ENCODE measurements around the gene OSMR. TPM values are rescaled to one million over a fixed set of nuclear protein-coding genes. Genes with fewer than 3 reads are reported as not detected.
"Not testable (repeated sequence)": the region's sequence is repeated elsewhere in the genome, so short reads cannot be mapped to it uniquely, and the experiment has no call there.

Gene OSMR
- total RNA-seq, 1 experiment from 2014 or later = 31.6 TPM

- Histone ChIP-seq H3K4me3 (ENCODE audit: low read depth, low read length, poor library complexity, severe bottlenecking) (no peak overlapping the region), H3K36me3 (ENCODE audit: insufficient read depth, low read length, poor library complexity, severe bottlenecking) (no peaks in the 10 kb centered on the region), H3K27ac (ENCODE audit: low read depth, low read length, poor library complexity, severe bottlenecking) (no peak overlapping the region), H3K9me3 (ENCODE audit: low read depth, low read length, poor library complexity, severe bottlenecking) (peaks cover 13% of the 10 kb centered on the region), H3K4me1 (ENCODE audit: insufficient read depth, low read length, poor library complexity, severe bottlenecking) (peaks cover 6% of the 10 kb centered on the region), H3K27me3 (replicated peaks; ENCODE audit: insufficient read depth, low read depth, low read length, poor library complexity) (no peaks in the 10 kb centered on the region)
- ChIA-PET CTCF (no interaction called here), POLR2A (ENCODE audit: low non-redundant PET) (no interaction called here)
- DNase-seq (ENCODE audit: low spot score) = no peak
- intact Hi-C loops (cut with micrococcal nuclease; ENCODE audit: unreplicated experiment) = no loop called here
- no TSS peak for BruUV-seq (replicated peaks)
- no peak for TF ChIP-seq EZH2 (IDR thresholded peaks at IDR 0.05; ENCODE audit: borderline replicate concordance, low read depth, low read length, poor library complexity, severe bottlenecking)
- TF ChIP-seq, protein P1, sequence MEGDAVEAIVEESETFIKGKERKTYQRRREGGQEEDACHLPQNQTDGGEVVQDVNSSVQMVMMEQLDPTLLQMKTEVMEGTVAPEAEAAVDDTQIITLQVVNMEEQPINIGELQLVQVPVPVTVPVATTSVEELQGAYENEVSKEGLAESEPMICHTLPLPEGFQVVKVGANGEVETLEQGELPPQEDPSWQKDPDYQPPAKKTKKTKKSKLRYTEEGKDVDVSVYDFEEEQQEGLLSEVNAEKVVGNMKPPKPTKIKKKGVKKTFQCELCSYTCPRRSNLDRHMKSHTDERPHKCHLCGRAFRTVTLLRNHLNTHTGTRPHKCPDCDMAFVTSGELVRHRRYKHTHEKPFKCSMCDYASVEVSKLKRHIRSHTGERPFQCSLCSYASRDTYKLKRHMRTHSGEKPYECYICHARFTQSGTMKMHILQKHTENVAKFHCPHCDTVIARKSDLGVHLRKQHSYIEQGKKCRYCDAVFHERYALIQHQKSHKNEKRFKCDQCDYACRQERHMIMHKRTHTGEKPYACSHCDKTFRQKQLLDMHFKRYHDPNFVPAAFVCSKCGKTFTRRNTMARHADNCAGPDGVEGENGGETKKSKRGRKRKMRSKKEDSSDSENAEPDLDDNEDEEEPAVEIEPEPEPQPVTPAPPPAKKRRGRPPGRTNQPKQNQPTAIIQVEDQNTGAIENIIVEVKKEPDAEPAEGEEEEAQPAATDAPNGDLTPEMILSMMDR (conservative IDR thresholded peaks at IDR 0.05; ENCODE audit: low read depth, low read length) = no peak
Measured at GRCh38 chr5:38848637-38849036, 2.8 kb downstream of the OSMR start.

DNA sequence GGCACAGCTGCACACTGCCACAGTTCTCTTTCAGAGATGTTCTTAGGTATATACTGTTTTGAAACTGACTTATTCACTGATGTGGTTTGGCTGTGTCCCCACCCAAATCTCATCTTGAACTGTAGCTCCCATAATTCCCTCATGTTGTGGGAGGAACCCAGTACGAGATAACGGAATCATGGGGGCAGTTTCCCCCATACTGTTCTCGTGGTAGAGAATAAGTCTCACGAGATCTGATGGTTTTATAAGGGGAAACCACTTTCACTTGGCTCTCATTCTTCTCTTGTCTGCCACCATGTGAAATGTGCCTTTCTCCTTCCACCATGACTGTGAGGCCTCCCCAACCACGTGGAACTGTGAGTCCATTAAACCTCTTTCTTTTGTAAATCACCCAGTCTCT, 5.8 kb downstream of the OSMR start:
- peaks cover 13% of the 10 kb centered on the region for H3K9me3 ChIP-seq (ENCODE audit: low read depth, low read length, poor library complexity, severe bottlenecking)
- POLR2A ChIA-PET (ENCODE audit: low non-redundant PET); BruUV-seq (replicated peaks); H3K27ac ChIP-seq (ENCODE audit: low read depth, low read length, poor library complexity, severe bottlenecking); DNase-seq (ENCODE audit: low spot score); H3K4me1 ChIP-seq (ENCODE audit: insufficient read depth, low read length, poor library complexity, severe bottlenecking); H3K36me3 ChIP-seq (ENCODE audit: insufficient read depth, low read length, poor library complexity, severe bottlenecking); intact Hi-C loops (cut with micrococcal nuclease; ENCODE audit: unreplicated experiment); H3K27me3 ChIP-seq (replicated peaks; ENCODE audit: insufficient read depth, low read depth, low read length, poor library complexity); H3K4me3 ChIP-seq (ENCODE audit: low read depth, low read length, poor library complexity, severe bottlenecking); CTCF ChIA-PET: not testable (repeated sequence)

- TF ChIP-seq, protein P1 (conservative IDR thresholded peaks at IDR 0.05; ENCODE audit: low read depth, low read length) = no peak
- no peak for TF ChIP-seq EZH2 (IDR thresholded peaks at IDR 0.05; ENCODE audit: borderline replicate concordance, low read depth, low read length, poor library complexity, severe bottlenecking)
- BruUV-seq (replicated peaks) = no TSS peak
- POLR2A ChIA-PET (ENCODE audit: low non-redundant PET) = no interaction called here
- H3K4me1 ChIP-seq (ENCODE audit: insufficient read depth, low read length, poor library complexity, severe bottlenecking) = no peaks in the 10 kb centered on the region
- CTCF ChIA-PET = no interaction called here
- H3K4me3 ChIP-seq (ENCODE audit: low read depth, low read length, poor library complexity, severe bottlenecking) = no peak overlapping the region
- H3K27ac ChIP-seq (ENCODE audit: low read depth, low read length, poor library complexity, severe bottlenecking) = no peak overlapping the region
- DNase-seq (ENCODE audit: low spot score) = no peak
- no peaks in the 10 kb centered on the region for H3K27me3 ChIP-seq (replicated peaks; ENCODE audit: insufficient read depth, low read depth, low read length, poor library complexity)
- no peaks in the 10 kb centered on the region for H3K36me3 ChIP-seq (ENCODE audit: insufficient read depth, low read length, poor library complexity, severe bottlenecking)
- H3K9me3 ChIP-seq (ENCODE audit: low read depth, low read length, poor library complexity, severe bottlenecking) = peaks cover 13% of the 10 kb centered on the region
- intact Hi-C loops (cut with micrococcal nuclease; ENCODE audit: unreplicated experiment) = no loop called here
Measured at GRCh38 chr5:38853753-38854470, 8.1 kb downstream of the OSMR start.

GRCh38 chr5:38854907-38855306, 9.1 kb downstream of the OSMR start:
- Histone ChIP-seq H3K27me3 (replicated peaks; ENCODE audit: insufficient read depth, low read depth, low read length, poor library complexity) (no peaks in the 10 kb centered on the region), H3K27ac (ENCODE audit: low read depth, low read length, poor library complexity, severe bottlenecking) (no peak overlapping the region), H3K9me3 (ENCODE audit: low read depth, low read length, poor library complexity, severe bottlenecking) (peaks cover 20% of the 10 kb centered on the region), H3K4me3 (ENCODE audit: low read depth, low read length, poor library complexity, severe bottlenecking) (no peak overlapping the region), H3K4me1 (ENCODE audit: insufficient read depth, low read length, poor library complexity, severe bottlenecking) (no peaks in the 10 kb centered on the region), H3K36me3 (ENCODE audit: insufficient read depth, low read length, poor library complexity, severe bottlenecking) (peaks cover 4% of the 10 kb centered on the region)
- BruUV-seq (replicated peaks) = no TSS peak
- TF ChIP-seq EZH2 (IDR thresholded peaks at IDR 0.05; ENCODE audit: borderline replicate concordance, low read depth, low read length, poor library complexity, severe bottlenecking) = no peak
- TF ChIP-seq, protein P1 (conservative IDR thresholded peaks at IDR 0.05; ENCODE audit: low read depth, low read length) = no peak
- CTCF ChIA-PET = no interaction called here
- no peak for DNase-seq (ENCODE audit: low spot score)
- intact Hi-C loops (cut with micrococcal nuclease; ENCODE audit: unreplicated experiment) = no loop called here
- POLR2A ChIA-PET (ENCODE audit: low non-redundant PET) = no interaction called here

Measured in A673 (cell line).